ENCODE data around the gene DUS1L.

DUS1L gene

GRCh38 chr17:82055023-82055964 is 10.3 kb downstream of the DUS1L start:
- ATAC-seq (no peak), DNase-seq (no peak)

- DNase-seq = no peak
- ATAC-seq = no peak
Observed at GRCh38 chr17:82054351-82055022, 11.1 kb downstream of the DUS1L start.

- ATAC-seq (no peak), DNase-seq (no peak)
Observed at GRCh38 chr17:82053556-82054263, 11.9 kb downstream of the DUS1L start.

- no peak for DNase-seq
- ATAC-seq = no peak
Observed at GRCh38 chr17:82053130-82053529, 12.5 kb downstream of the DUS1L start.

GRCh38 chr17:82052638-82053059 is 13.0 kb downstream of the DUS1L start:
- no peak for ATAC-seq

GRCh38 chr17:82051776-82052637 is 13.6 kb downstream of the DUS1L start, which contains the start of the genes GPS1 and RFNG:
GPS1 (plus strand) TSS chr17:82051898; CDS start chr17:82051932, 34 bp downstream.
RFNG (minus strand) TSS chr17:82051811; CDS start chr17:82051766, 45 bp downstream.
- ATAC-seq (peak; percentile 76), DNase-seq (peak; percentile 92)

More at GRCh38 chr17:82052638-82053059, 13.0 kb downstream of the DUS1L start:
- DNase-seq = no peak

GRCh38 chr17:82050761-82051641 is 14.6 kb downstream of the DUS1L start:
- DNase-seq = no peak
- no peak for ATAC-seq

GRCh38 chr17:82050152-82050760 is 15.3 kb downstream of the DUS1L start:
- DNase-seq = no peak
- ATAC-seq = no peak

GRCh38 chr17:82049521-82049971 is 16.1 kb downstream of the DUS1L start:
- no peak for DNase-seq

GRCh38 chr17:82049106-82049505 is 16.5 kb downstream of the DUS1L start:
- ATAC-seq = no peak

More at GRCh38 chr17:82049521-82049971, 16.1 kb downstream of the DUS1L start:
- ATAC-seq = no peak

GRCh38 chr17:82048571-82048971 is 17.0 kb downstream of the DUS1L start:
- no peak for DNase-seq

More at GRCh38 chr17:82049106-82049505, 16.5 kb downstream of the DUS1L start:
- DNase-seq = no peak

GRCh38 chr17:82047914-82048570 is 17.6 kb downstream of the DUS1L start:
- ATAC-seq (no peak), DNase-seq (no peak)

More at GRCh38 chr17:82048571-82048971, 17.0 kb downstream of the DUS1L start:
- no peak for ATAC-seq

GRCh38 chr17:82047379-82047778 is 18.2 kb downstream of the DUS1L start:
- DNase-seq = no peak
- no peak for ATAC-seq

- ATAC-seq = no peak
- no peak for DNase-seq
Observed at GRCh38 chr17:82046903-82047302, 18.7 kb downstream of the DUS1L start.

GRCh38 chr17:82045936-82046484 is 19.6 kb downstream of the DUS1L start:
- ATAC-seq = no peak

GRCh38 chr17:82043507-82043906 is 22.1 kb downstream of the DUS1L start:
- ATAC-seq (no peak), DNase-seq (no peak)

More at GRCh38 chr17:82045936-82046484, 19.6 kb downstream of the DUS1L start:
- no peak for DNase-seq

GRCh38 chr17:82042649-82043048 is 23.0 kb downstream of the DUS1L start:
- no peak for DNase-seq
- no peak for ATAC-seq

GRCh38 chr17:82041144-82041814 is 24.3 kb downstream of the DUS1L start:
- DNase-seq = no peak
- no peak for ATAC-seq
